HTERT RPE-1 (cell line): ENCODE data around the gene GGTA1.
"Not testable (repeated sequence)": the region's sequence is repeated elsewhere in the genome, so short reads cannot be mapped to it uniquely, and the experiment has no call there.

ENCODE experiments used
- in situ Hi-C: fragments of 300-500 bp; cut with MboI; formaldehyde crosslinking; loops from 4 replicates; pipeline ENCODE4 v1.14.3; 2020; ENCODE audit warnings: low sequenced_read_pairs

GGTA1 gene

DNA sequence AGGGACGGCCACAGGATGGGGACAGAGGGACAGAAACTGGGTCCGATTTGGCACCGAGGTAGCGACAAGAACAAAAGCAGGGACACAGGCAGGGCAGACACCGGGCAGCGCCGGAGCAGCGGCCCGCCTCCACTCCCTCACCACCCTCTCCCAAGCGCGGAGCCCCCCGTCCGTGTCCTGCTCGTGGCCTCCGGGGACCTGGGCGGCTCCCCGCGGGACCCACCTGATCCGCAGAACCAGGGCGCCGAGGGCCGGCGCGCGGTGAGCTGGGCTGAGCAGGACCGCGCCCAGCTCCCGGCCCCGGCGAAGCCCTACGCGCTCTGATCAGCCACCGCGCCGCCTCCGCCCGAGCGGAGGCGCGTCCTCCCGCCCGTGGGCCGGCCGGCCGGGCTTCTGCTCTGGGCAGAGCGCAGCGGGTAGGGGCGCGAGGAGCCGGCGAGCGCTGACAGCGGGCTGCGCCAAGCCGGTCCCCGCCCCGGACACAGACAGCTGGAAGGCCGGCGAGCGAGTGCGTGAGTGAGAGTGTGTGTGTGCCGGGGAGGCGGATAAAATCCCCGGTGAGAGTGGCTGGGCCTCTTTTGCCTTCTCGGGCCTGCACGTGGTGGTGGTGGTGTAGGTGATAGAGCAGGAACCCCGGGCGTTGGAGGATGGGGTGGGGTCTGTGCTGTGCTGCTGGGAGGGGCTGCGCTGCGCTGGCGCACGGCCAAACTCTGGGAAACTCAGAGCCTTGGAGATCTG is at the start of gene GGTA1:
Gene GGTA1, minus strand, starts transcription at position 418 of the 738 bp plus-strand sequence. CDS start 31,922 bp downstream, outside the sequence.
- in situ Hi-C loops: no loop called here

- in situ Hi-C loops: no loop called here
Observed at GRCh38 chr9:121548666-121549065, 49.0 kb upstream of the GGTA1 start.

- in situ Hi-C loops: no loop called here
Observed at GRCh38 chr9:121545875-121546423, 46.3 kb upstream of the GGTA1 start.

- in situ Hi-C loops: no loop called here
Observed at GRCh38 chr9:121545150-121545874, 45.7 kb upstream of the GGTA1 start.

- in situ Hi-C loops: no loop called here
Observed at GRCh38 chr9:121542025-121542424, 42.4 kb upstream of the GGTA1 start.

- in situ Hi-C loops: no loop called here
Observed at GRCh38 chr9:121541256-121541655, 41.6 kb upstream of the GGTA1 start.

- in situ Hi-C loops: no loop called here
Observed at GRCh38 chr9:121538221-121538620, 38.6 kb upstream of the GGTA1 start.

DNA sequence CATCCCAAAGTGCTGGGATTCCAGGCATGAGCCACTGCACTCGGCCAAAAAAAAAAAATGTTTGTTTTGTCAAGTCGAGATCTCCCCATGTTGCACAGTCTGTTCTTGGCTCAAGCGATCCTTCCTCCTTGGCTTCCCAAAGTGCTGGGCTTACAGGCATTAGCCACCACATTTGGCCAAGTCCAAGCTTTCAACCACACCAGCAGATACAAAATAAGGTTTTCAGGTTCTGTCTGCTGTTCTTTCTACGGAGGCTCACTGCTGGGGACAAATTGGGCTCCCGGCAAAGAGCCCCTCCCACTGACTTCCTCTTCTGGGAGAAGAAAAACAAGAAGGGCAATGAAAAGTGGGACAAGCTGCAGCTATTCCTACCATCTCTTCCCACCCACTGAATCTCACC is 37.6 kb upstream of the GGTA1 start:
- in situ Hi-C loops: no loop called here

DNA sequence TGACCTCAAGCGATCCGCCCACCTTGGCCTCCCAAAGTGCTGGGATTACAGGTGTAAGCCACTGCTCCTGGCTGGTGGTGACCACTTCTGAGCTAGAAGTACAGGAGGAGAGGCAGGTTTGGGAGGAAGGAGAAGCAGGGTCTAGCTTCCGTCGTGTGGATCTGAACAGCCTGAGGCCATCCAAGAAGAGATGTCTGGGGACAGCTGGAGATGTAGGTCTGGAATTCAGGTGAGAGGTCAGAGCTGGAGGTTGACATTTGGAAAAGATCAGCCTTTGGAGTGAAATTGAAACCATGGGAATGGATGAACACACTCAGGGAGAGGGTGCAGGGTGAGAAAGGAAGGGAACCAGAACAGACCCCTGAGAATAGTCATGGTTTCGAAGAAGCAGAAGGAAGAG is 33.2 kb upstream of the GGTA1 start:
- in situ Hi-C loops: no loop called here

DNA sequence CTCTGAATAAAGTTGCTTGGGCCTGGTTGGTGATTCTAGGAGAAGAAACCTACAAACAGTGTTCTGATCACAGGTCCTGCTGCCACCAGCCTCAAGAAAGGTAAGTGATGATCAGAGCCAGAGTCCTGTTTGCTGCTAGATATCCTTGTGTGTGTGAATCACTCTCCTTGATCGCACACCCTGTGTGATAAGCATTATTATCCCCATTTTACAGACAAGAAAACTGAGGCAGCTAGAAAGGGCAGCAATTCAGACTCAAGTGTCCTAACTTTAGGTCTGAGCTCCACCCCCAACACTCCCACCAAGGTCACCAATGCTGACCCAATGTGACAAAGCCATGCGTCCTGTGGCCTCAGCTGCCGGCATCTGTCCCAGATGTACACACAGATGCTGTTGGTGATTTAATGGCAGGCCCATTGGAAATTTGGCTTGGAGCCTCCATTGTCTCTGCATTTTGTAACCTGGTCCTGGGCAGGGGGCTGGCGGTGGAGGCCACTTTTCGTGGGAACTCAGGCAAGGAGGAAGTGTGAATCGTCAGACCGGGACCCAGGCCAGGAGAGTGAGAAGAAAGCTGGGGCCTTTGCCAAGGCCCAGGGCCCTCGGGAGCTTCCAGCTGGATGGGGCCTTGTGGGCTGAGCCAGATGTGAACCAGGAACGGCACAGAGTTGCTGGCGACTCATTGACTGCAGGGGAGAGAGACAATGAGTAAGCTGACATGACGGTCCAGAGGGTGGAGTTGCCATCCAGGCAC is 29.8 kb upstream of the GGTA1 start:
- in situ Hi-C loops: no loop called here

DNA sequence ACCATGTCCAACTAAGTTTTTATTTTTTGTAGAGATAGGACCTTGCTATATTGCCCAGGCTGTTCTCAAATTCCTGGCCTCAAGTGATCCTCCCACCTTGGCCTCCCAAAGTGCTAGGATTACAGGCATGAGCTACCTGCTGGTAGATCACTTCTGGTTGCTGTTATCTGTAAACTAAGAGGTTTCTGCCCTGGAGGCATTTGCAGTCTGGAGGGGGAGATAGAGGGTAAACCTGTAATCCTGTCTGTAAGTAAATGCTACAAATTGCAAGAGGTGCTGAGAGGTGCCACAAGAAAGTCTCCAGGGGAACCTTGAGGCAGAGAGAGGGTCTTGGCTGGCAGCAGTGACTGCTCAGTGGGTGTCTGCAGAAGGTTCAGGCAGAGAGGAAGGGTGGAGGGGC is 29.0 kb upstream of the GGTA1 start:
- in situ Hi-C loops: no loop called here

GRCh38 chr9:121527371-121527770 is 27.7 kb upstream of the GGTA1 start:
- in situ Hi-C loops: no loop called here

DNA sequence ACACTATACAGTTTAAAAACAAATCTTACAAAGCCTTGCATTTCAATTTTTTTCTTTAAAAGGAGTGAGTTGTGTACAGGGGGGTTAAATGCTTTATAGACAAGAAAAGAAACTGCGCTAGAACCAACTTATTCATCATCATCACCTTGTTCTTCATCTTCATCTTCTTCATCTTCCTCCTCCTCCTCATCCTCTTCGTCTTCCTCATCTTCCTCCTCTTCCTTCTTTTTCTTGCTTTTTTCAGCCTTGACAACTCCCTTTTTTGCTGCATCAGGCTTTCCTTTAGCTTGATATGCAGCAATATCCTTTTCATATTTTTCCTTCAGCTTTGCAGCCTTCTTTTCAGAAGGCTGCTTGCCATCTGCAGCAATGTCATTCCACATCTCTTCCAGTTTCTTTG is 20.0 kb upstream of the GGTA1 start:
- in situ Hi-C loops: not testable (repeated sequence)

GRCh38 chr9:121518634-121519033 is 19.0 kb upstream of the GGTA1 start:
- in situ Hi-C loops: no loop called here

- in situ Hi-C loops: not testable (repeated sequence)
Observed at GRCh38 chr9:121513166-121513565, 13.5 kb upstream of the GGTA1 start.

DNA sequence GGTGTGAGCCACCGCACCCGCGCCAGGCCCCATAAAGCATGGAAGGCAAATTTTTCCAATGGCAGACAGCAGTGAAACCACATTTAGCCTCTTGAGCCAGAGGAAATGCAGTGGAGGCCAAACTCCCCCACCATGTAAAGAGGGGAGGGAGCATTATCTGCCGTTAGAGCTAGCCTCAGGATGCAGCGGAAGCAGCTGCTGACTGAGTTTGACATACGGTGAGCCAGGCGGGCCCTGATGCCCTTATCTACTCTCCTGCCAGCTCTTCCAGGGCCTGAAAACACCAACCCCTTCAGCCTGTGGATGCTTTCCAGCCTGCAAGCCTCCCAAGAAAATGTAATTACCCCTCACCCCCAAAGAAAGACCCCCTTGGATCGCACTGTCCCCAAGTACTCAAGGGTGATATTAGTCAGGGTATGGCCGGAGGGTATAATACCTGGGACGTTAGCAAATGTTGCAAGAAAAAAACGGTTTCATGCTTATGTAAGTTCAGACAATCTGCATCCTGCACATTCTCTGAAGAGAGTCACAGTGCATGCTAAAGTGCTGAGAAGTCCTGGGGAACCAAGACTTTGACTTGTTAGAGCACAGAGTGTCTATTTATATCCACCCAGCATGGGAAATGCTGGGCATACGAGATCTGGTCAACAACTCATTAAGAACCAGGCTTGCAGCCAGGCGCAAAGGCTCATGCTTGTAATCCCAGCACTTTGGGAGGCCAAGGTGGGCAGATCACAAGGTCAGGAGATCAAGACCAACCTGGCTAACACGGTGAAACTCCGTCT is 11.3 kb upstream of the GGTA1 start:
- in situ Hi-C loops: no loop called here

GRCh38 chr9:121509180-121509579 is 9.5 kb upstream of the GGTA1 start:
- in situ Hi-C loops: no loop called here

- in situ Hi-C loops: no loop called here
Observed at GRCh38 chr9:121508415-121508814, 8.8 kb upstream of the GGTA1 start.

- in situ Hi-C loops: no loop called here
Observed at GRCh38 chr9:121505903-121506735, 6.5 kb upstream of the GGTA1 start.

GRCh38 chr9:121503444-121503843 is 3.8 kb upstream of the GGTA1 start:
- in situ Hi-C loops: no loop called here
